GM12872 (cell line): ENCODE data around the gene GPC2.
"Not testable (repeated sequence)": the region's sequence is repeated elsewhere in the genome, so short reads cannot be mapped to it uniquely, and the experiment has no call there.

Experiments used
- CTCF ChIP-seq: IDR thresholded peaks from 3 replicates; pipeline ENCODE4 v1.5.1; 2011; ENCODE audit warnings: low read depth, mild to moderate bottlenecking, low read length, moderate library complexity; ENCODE audit not compliant: insufficient read depth

The GPC2 gene

GRCh38 chr7:100177045-100178001 is at the start of gene GPC2, which contains the start of gene STAG3:
GPC2 (minus strand) TSS chr7:100177381; CDS start chr7:100177199, 182 bp downstream.
STAG3 (plus strand) TSS chr7:100177918; CDS start chr7:100180557, 2,639 bp downstream.
- no peak for TF ChIP-seq CTCF

GRCh38 chr7:100222445-100223132 is 45.4 kb upstream of the GPC2 start:
- TF ChIP-seq CTCF = no peak

- TF ChIP-seq CTCF = no peak
Observed at GRCh38 chr7:100221767-100222444, 44.7 kb upstream of the GPC2 start.

- no peak for TF ChIP-seq CTCF
Observed at GRCh38 chr7:100221231-100221718, 44.1 kb upstream of the GPC2 start.

- TF ChIP-seq CTCF = no peak
Observed at GRCh38 chr7:100220586-100221230, 43.5 kb upstream of the GPC2 start.

GRCh38 chr7:100219801-100220585 is 42.8 kb upstream of the GPC2 start, which contains the start of gene PVRIG:
PVRIG (plus strand) TSS chr7:100219949; CDS start chr7:100219971, 22 bp downstream.
- not testable (repeated sequence) for TF ChIP-seq CTCF
